ENCODE data around the gene DMTF1. TPM values are rescaled to one million over a fixed set of nuclear protein-coding genes. Genes with fewer than 3 reads are reported as not detected.

DMTF1 gene
- total RNA-seq, 1 experiment from 2014 or later, result 56.3 TPM

GRCh38 chr7:87225696-87226095 lies 73.4 kb downstream of the DMTF1 start:
- peak; percentile 58; the same call in 1 of the 2 replicates for ATAC-seq
- no peak overlapping the region for H3K4me2 ChIP-seq (ENCODE audit: low read length)
- H4K20me1 ChIP-seq (ENCODE audit: insufficient read depth), result no peaks in the 10 kb centered on the region
- H3K9me2 ChIP-seq (ENCODE audit: insufficient read depth), result no peaks in the 10 kb centered on the region
- no peak overlapping the region for H3K27ac ChIP-seq (ENCODE audit: low read depth, low read length)
- H3K27me3 ChIP-seq (ENCODE audit: insufficient read depth, low read length), result no peaks in the 10 kb centered on the region
- intact Hi-C loops (cut with micrococcal nuclease), result no loop called here
- H3K9me3 ChIP-seq (ENCODE audit: control insufficient read depth in 1 of 2, insufficient read depth in 1 of 2, low read depth in 1 of 2, low read length in 2 of 2), result no peaks in the 10 kb centered on the region
- no TSS peak for BruUV-seq (replicated peaks)
- H3K36me3 ChIP-seq (ENCODE audit: control insufficient read depth in 1 of 2, insufficient read depth in 2 of 2, low read length in 2 of 2), result no peaks in the 10 kb centered on the region
- ChIA-PET RAD21 (ENCODE audit: low non-redundant PET in 1 of 2, low total read pairs in 2 of 2, uncharacterized antibody in 2 of 2, unreplicated experiment in 2 of 2) (no interaction called here), POLR2A (no interaction called here), CTCF (no interaction called here)
- no peak overlapping the region for H3K9ac ChIP-seq (ENCODE audit: low read length)
- DNase-seq (ENCODE audit: low read depth, low spot score), result no peak
- TF ChIP-seq SIN3A (IDR thresholded peaks at IDR 0.05; ENCODE audit: low read depth) (no peak), FOSL1 (IDR thresholded peaks at IDR 0.05; ENCODE audit: low read depth) (peak; percentile 17; the same call in 1 of the 2 replicates)
- TF ChIP-seq, protein P1, sequence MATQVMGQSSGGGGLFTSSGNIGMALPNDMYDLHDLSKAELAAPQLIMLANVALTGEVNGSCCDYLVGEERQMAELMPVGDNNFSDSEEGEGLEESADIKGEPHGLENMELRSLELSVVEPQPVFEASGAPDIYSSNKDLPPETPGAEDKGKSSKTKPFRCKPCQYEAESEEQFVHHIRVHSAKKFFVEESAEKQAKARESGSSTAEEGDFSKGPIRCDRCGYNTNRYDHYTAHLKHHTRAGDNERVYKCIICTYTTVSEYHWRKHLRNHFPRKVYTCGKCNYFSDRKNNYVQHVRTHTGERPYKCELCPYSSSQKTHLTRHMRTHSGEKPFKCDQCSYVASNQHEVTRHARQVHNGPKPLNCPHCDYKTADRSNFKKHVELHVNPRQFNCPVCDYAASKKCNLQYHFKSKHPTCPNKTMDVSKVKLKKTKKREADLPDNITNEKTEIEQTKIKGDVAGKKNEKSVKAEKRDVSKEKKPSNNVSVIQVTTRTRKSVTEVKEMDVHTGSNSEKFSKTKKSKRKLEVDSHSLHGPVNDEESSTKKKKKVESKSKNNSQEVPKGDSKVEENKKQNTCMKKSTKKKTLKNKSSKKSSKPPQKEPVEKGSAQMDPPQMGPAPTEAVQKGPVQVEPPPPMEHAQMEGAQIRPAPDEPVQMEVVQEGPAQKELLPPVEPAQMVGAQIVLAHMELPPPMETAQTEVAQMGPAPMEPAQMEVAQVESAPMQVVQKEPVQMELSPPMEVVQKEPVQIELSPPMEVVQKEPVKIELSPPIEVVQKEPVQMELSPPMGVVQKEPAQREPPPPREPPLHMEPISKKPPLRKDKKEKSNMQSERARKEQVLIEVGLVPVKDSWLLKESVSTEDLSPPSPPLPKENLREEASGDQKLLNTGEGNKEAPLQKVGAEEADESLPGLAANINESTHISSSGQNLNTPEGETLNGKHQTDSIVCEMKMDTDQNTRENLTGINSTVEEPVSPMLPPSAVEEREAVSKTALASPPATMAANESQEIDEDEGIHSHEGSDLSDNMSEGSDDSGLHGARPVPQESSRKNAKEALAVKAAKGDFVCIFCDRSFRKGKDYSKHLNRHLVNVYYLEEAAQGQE (IDR thresholded peaks at IDR 0.05; ENCODE audit: low read depth), result no peak
- H3K79me2 ChIP-seq (ENCODE audit: insufficient read depth, low read length), result no peaks in the 10 kb centered on the region
- H3K4me1 ChIP-seq (ENCODE audit: control insufficient read depth in 1 of 2, insufficient read depth in 2 of 2, low read length in 2 of 2), result peaks cover 0 to 8% of the 10 kb centered on the region in 2 experiments; a peak in 3 of 4 replicates
- H2AFZ ChIP-seq (ENCODE audit: low read depth, low read length, poor library complexity, severe bottlenecking), result no peak overlapping the region
- H3K4me3 ChIP-seq (replicated peaks in 1 of 2; ENCODE audit: low read depth in 1 of 2, low read length in 2 of 2), result no peak overlapping the region

GRCh38 chr7:87226495-87226894 lies 74.2 kb downstream of the DMTF1 start:
- Histone ChIP-seq H3K27ac (ENCODE audit: low read depth, low read length) (no peak overlapping the region), H3K27me3 (ENCODE audit: insufficient read depth, low read length) (no peaks in the 10 kb centered on the region), H3K4me3 (replicated peaks in 1 of 2; ENCODE audit: low read depth in 1 of 2, low read length in 2 of 2) (no peak overlapping the region), H3K79me2 (ENCODE audit: insufficient read depth, low read length) (no peaks in the 10 kb centered on the region), H3K36me3 (ENCODE audit: control insufficient read depth in 1 of 2, insufficient read depth in 2 of 2, low read length in 2 of 2) (no peaks in the 10 kb centered on the region), H2AFZ (ENCODE audit: low read depth, low read length, poor library complexity, severe bottlenecking) (no peak overlapping the region), H3K4me1 (ENCODE audit: control insufficient read depth in 1 of 2, insufficient read depth in 2 of 2, low read length in 2 of 2) (no peaks in the 10 kb centered on the region; a peak in 1 of 4 replicates), H3K9me2 (ENCODE audit: insufficient read depth) (no peaks in the 10 kb centered on the region), H3K9ac (ENCODE audit: low read length) (no peak overlapping the region), H3K4me2 (ENCODE audit: low read length) (no peak overlapping the region), H3K9me3 (ENCODE audit: control insufficient read depth in 1 of 2, insufficient read depth in 1 of 2, low read depth in 1 of 2, low read length in 2 of 2) (no peaks in the 10 kb centered on the region), H4K20me1 (ENCODE audit: insufficient read depth) (no peaks in the 10 kb centered on the region)
- no peak for DNase-seq (ENCODE audit: low read depth, low spot score)
- ChIA-PET POLR2A (no interaction called here), RAD21 (ENCODE audit: low non-redundant PET in 1 of 2, low total read pairs in 2 of 2, uncharacterized antibody in 2 of 2, unreplicated experiment in 2 of 2) (no interaction called here), CTCF (no interaction called here)
- intact Hi-C loops (cut with micrococcal nuclease), result no loop called here
- BruUV-seq (replicated peaks), result no TSS peak
- no peak for ATAC-seq
- TF ChIP-seq ZBTB33 (IDR thresholded peaks at IDR 0.05; ENCODE audit: extremely low read depth, insufficient replicate concordance, low read length) (no peak), FOSL1 (IDR thresholded peaks at IDR 0.05; ENCODE audit: low read depth) (no peak), MAX (IDR thresholded peaks at IDR 0.05) (no peak), POLR2AphosphoS5 (IDR thresholded peaks at IDR 0.05; ENCODE audit: low read depth, low read length) (no peak), JUND (IDR thresholded peaks at IDR 0.05) (no peak), CBX3 (IDR thresholded peaks at IDR 0.05; ENCODE audit: low read depth) (no peak), SIN3A (IDR thresholded peaks at IDR 0.05; ENCODE audit: low read depth) (no peak)
- TF ChIP-seq, protein P1 (IDR thresholded peaks at IDR 0.05; ENCODE audit: low read depth), result no peak
